Suppressor macrophage (primary cell): ENCODE measurements around the gene METTL22.

Source experiments
- DNase-seq, 4 experiments: peaks; one replicate each; pipeline ENCODE4 v3.0.0-alpha.2; 2020 to 2022

The METTL22 gene

DNA sequence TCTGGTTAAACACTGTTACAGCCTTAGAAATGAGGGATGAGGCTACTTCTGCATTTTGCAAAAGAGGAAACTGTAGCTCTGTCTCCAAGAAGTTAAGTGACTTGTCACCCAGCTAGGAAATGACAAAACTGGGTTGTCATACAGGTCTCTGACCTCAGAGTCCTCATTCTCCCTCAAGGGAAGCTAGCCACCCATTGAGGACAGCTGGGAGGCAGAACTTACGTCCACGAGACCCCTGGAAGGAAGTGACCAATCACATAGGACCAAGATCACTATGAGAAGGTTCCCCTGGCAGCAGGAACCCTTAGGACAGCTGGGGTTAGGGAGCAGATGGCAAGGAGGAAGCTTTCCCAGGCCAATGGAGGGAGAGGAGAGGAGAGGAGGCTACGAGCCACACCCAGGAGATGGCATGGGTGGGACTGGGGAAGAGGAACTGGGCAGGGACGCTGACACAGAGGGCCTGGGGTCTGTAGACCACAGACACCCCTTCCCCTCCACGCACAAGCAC lies 11.2 kb downstream of the METTL22 start:
- peak; percentile 93 to 99 (median 96) for DNase-seq

DNA sequence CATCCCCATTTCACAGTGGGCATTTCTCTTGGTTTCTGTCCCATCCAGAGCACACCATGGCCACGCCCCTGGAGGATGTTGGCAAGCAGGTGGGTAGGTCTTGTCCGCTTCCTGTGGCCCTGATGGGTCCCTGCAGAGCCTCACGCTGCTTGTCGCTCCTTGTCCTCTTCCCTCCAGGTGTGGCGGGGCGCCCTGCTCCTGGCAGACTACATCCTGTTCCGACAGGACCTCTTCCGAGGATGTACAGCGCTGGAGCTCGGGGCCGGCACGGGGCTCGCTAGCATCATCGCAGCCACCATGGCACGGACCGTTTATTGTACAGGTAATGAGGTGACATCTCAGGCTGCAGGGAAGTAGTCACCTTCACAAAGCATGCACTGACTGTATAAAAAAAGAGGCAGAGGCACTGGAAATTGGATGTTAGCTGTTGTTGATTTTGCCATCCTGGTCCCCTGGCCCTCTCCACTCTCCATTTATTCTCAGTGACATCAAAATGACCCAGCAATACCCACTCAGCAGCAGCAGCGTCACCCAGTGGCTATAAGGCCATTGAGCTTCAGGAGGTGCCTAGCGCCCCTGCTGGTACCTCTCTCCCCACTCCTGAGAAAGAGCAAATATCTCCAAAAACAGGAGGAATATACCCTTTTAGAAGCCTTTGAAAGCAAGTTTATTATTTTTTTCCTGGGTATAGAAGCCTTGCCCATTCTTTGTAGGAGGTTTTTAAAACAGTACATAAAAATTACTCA lies 13.7 kb downstream of the METTL22 start:
- no peak for DNase-seq

DNA sequence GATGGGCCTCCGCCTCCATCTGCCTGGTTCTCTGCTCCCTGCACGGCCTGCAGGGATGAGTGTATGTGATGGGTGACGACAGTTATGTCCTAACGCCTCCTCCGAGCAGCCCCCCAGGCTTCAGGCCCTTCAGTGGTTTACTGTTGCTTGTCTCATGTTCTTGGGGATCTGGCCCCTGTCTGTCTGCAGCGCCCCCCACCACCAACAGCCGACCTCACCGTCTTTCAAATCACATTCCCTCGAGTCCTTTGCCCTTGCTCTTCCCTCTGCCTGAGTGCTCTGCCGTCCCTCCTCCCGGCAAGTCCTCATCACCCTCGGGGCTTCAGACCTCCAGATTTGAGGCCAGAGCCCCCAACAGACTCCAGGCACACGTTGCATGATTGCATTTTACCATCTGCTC lies 18.2 kb downstream of the METTL22 start:
- DNase-seq = no peak

DNA sequence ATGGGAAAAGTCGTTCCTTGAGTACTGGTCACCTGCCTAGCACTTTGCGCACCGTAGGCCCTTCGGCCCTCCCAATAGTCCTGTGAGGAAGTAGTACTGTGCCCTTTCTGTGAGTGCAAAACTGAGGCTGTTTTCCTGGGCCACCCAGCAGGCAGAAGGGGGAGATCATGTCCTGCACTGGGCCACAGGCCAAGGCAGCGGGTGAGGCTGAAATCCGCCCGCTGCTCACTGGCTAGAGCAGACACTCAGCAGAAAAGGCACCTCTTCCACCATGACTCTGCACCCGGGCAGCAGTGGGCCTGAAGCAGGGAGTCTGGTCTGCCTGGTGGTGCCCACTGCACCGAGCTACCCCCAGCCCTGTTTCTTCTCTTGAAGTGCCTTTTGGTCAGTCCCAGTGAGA lies 20.2 kb downstream of the METTL22 start:
- no peak for DNase-seq

DNA sequence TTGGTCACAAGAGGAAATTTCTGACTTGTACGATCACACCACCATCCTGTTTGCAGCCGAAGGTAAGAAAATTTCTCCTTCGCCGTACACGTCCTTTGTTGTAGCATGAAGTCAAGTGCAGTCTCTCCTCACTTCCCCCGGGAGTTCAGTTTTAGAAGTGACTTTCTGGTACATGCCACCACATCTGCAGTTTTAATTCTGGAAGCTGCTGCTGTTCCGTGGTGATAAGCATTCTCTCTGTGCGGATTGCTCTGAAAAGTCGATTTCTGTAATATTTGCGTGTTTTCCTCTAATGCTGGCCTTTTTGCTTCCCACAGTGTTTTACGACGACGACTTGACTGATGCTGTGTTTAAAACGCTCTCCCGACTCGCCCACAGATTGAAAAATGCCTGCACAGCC lies 20.6 kb downstream of the METTL22 start:
- DNase-seq = peak in 1 of 4 experiments; percentile 35

DNA sequence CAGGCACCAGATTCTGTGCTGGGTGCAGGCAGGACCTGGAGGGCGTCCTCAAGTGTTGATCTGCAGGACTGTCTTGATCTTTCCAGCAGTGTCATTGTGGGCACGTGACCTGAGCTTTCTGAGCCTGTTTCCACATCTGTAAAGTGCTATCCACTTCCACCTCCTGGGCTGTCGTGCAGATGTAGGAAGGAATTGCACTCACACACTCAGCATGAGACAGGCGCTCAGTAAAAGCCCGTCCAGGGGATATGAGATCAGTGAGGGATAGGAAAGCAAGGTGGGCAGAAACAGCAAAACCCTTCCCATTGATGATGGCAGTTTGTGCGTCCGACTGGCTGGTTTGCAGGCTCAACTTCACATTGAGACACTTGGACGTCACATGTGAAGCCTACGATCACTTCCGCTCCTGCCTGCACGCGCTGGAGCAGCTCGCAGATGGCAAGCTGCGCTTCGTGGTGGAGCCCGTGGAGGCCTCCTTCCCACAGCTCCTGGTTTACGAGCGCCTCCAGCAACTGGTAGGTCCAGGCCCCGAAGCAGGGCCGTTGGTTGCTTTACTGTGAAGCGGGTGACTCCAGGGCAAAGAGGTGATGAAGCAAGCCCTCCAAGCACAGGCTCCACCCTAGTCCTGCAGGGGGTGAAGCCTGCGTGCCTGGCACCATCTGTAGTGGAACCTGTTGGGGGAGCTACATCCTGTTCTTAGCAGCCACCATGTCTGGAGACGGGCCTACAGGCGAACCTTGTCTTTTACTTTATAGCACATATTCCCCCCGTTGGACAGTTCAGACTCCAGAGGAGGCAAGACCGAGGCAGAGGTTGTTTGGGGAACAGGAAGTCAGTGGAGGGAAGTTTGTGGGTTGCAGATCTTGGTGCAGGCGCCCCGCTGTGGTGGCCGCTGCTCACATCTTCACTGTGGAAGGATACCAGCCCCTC lies 23.0 kb downstream of the METTL22 start:
- peak; percentile 84 to 92 (median 90) for DNase-seq

DNA sequence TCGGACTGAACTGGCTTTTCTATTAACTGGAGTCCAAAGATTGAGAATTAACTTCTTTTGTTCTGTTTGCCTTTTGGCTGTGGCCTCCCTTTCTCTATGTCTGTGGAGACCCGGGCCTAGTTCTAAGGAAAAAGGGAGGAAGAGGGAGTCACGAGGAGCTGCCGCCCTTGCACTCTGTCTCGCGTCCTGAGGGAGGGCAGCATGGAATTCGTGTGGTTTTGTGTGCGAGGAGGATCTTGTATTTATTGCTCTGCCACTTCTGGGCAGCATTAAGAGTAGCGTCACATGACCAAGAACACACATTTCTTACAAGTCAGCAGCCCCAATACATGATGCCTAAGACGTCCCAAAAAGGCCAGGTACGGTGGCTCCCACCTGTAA lies 23.6 kb downstream of the METTL22 start:
- DNase-seq = peak in 2 of 4 experiments; percentile 64 to 75

DNA sequence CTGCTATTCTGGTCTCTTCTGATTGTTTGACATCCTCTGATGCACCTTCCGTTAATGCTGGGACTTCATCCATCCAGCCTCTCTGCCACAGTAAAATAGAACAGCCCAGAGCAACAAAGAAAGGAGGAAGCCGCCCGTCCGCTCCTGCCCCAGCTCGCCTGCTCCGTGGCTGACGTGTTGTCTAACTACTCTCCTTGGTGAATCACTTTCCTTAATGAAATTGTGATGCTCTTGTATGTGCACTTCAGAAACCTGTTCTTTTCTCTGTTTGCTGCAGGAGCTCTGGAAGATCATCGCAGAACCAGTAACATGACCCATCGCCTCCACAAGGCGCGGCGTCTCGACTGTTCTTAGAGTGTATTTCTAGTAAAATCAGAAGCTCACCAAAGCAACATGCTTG lies 24.3 kb downstream of the METTL22 start:
- DNase-seq = no peak

DNA sequence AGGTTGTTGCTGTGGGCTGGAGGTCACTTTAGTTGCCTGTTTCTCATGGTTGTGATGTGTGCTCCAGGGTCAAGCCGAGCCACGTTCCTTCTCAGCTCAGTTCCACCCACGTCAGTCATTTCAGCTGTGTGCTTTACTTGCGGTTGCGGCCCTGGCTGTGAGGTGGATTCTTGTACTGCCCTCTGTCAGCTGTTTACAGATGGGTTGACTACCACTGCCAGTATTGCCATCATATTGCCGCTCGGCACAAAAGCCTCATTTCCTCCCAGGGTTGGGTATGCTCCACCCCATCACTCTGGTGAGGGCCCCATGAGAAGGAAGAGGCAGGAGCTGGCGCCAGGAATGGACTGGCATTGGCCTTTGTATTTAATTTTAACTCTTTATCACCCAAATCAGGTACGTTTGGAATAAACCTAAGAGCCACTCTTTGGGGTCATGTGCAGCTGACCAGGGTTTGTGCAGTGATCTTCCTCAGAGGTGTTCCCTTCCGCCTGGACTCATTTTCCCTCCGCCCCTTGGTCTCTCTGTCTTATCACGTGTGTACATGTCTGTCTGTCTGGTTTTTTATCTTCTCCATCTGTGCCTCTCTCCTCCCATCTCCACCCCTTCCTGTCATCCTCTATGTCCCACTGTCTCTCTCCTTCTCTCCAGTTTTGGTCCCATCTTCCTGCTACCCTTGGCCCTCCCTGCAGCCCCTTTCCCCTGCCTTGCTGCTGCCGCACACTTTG lies 25.0 kb downstream of the METTL22 start:
- no peak for DNase-seq

DNA sequence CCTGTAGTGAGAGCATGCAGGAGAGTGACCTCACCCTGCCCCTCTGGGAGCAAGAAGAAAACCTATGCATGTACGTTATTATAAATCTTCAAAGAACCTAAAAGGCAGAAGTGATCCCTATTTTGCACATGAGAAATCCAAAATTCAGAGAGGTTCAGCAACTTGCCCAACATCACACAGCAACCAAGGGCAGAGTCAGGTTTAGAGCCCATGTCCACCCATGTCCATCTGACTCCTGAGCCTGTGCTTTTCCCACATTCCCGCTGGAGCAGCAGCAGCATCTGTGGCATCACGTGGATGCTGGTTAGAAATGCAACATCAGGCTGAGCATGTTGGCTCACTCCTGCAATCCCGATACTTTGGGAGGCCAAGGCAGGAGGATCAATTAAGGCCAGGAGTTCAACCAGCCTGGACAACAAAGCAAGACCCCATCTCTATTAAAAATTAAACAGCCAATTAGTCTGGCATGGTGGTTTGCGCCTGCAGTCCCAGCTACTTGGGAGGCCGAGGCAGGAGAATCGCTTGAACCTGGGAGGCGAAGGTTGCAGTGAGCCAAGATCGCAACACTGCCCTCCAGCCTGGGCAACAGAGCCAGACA lies 26.3 kb downstream of the METTL22 start:
- DNase-seq = no peak

DNA sequence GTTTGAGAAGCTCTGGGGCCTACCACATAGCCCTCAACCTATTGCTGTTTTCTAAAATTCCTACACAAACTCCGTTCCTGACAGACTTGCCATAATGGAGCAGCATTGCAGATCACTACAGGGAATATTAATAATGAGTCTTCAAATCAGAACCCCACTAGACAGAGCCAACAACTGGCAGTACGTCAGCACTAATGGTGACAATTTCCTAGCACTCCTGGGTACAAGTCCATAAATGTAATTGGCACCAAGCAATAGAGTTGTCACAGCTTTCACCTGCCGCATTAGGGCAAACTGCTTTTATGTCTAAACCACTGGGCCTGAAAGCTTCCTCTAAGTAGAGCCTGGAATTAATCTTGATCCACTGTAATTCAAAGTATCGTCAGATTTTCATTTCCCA lies 27.4 kb downstream of the METTL22 start:
- no peak for DNase-seq

DNA sequence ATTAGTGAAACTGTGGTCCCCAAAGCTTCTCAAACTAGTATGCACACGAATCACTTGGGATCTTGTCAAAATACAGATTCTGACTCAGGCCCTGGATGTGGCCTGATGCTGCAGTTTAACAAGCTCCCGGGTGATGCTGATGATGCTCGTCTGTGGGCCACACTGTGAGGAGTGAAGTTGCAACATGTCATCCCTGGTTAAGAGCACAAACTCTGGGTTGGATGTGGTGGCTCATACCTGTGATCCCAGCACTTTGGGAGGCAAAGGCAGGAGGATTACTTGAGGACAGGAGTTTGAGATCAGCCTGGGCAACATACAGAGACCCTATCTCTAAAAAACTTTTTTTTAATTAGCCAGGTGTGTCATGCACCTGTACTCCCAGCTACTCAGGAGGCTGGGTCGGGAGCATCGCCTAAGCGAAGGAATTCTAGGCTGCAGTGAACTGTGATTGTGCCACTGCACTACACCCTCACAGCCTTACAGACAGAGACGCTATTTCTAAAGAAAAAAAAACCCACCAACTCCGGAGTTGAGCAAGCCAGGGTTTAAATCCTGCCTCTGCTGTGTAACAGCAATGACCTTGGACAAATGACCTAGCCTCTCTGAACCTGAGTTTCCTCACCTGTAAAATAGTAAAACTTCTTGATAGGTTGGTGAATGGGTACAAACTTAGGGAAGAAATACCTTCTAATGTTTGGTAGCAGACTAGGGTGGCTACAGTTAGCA lies 28.5 kb downstream of the METTL22 start:
- DNase-seq = no peak

DNA sequence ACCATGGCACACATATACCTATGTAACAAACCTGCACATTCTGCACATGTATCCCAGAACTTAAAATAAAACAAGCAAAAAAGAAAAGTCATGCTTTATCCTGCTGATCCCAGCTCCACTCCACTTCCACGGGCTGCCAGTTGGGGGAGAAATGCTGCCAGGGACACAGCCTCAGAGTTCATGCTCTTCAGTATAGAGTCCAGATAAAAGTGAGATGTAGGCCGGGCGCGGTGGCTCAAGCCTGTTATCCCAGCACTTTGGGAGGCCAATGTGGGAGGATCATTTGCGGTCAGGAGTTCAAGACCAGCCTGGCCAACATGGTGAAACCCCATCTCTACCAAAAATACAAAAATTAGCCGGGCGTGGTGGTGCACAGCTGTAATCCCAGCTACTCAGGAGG lies 30.5 kb downstream of the METTL22 start:
- peak in 1 of 4 experiments; percentile 29 for DNase-seq

DNA sequence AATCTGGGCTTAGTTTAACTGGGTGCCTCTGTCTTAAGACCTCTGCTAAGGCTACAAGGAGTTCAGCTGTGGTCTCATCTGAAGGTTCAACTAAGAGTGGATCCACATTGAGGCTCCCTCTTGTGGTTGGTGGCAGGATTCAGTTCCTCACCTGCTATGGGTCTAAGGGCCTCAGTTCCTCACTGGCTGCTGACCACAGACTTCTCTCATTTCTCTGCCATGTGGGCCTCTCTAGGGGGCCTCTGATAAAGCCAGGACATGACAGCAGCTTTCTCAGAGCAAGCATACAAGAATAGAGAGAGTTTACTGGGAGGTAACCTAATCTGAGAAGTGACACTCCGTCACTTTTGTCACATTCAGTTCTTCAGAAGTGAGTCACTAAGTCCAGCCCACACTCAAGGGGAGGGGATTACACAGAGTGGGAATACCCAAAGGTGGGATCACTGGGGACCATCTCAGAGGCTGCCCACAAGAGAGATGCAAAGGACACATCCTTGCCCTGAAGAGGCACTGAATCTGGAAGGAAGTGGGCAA lies 33.8 kb downstream of the METTL22 start:
- peak; percentile 50 to 80 (median 64) for DNase-seq

DNA sequence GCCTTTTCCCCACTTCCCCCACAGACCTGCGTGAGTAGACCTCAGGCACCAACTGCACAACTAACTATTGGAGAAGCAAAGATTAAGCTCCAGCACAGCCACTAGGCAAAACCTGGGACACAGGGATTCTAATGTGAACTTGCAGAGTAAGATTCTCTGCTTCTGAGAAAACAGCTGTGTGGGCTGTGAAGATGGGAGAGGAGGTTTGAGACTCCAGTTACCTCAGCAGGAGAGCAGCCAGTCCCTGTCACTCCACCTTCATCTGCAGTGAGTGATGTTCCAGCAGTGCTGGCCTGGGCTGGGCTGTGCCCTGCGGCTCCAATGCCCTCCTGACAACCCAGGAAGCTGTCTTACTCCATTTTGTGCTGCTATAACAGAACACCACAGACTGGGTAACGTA lies 34.9 kb downstream of the METTL22 start:
- DNase-seq = no peak

DNA sequence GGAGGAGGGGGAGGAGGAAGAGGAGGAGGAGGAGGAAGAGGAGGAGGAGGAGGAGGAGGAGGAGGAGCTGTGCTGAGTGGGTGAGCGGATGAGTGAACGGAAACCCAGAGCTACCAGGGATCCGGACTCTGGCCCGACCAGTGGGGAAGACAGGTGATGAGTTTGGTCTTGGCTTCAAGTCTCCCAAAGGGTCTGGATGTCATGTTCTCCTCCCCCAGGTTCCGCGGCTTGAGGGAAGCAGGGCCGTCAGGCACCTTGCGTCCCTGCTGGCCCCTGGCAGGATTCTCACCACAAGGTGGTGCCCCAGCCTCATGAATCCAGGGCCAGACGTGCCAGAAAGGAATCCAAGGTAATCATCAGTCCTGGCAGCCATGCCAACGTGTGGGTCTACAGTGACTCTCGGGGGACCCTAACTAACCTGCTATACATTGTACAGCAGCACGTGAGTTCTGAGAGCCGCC lies 39.4 kb downstream of the METTL22 start:
- DNase-seq = peak; percentile 34 to 69 (median 47)

DNA sequence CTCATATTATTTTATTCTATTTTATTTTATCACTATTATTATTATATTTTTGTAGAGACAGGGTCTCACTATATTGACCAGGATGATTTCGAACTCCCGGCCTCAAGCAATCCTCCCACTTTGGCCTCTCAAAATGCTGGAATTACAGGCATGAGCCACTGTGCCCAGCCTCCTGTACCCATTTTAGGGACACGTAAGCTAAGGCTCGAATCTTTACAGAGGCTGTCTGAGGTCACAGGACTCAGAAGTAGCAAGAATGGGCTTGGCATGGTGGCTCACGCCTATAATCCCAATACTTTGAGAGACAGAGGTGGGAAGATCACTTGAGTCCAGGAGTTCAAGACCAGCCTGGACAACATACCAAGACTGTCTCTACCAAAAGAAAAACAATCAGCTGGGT lies 40.2 kb downstream of the METTL22 start:
- no peak for DNase-seq

DNA sequence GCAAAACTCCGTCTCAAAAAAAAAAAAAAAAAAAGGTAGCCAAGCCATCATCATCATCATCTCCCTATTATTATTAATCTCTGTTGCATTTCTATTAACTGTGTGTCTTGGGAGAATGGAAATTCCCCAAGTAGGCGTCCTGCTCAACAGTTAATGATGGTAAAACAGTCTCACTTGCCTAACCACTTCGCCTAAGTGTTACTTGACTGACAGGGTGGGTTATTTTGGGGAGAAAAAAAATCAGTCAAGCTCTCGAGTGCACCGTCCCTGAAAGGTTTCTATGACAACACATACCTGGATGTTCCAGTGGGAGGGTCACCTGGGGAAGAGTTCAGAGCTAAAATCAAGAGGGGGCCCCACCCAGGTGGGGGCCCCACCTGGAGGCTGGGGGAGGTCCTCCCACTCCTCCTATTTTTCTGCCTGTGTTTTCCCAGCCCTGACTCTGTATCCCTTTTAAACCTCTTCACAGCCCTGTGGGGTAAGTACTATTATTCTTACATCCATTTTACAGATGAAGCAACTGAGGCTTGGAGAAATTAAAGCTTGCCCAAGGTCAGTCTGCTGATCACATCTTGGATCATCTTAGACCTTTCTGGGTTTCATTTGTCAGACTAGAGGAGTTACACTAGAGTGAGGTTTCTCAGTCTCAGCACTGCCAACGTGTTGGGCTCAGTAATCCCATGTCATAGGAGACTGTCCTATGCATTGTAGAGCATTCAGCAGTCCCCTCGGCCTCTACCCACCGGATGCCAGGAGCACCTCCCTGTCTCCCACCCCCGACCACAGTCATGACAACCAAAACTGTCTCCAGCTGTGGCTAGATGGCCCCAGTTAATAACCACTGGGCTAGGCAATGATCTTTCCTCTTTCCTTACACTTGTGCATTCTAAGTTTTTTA lies 41.9 kb downstream of the METTL22 start:
- no peak for DNase-seq

DNA sequence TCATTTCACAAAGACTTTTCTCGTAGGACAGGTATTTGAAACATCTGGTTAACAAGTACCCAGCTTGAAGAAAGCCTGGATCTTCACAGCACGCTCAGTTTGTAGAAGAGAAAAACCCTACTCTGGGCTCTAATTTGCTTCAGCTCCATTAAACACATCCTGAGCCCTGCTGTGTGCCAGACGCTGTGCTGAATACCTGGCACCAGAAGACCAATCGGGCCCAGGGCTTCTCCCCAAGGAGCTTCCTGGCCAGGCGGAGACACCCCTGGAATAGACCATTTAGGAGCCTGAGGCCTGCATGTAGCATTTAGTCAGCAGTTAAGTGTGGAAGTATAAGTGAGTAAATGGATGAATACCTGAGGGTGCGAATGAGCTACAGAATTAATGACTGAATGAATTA lies 44.0 kb downstream of the METTL22 start:
- no peak for DNase-seq

DNA sequence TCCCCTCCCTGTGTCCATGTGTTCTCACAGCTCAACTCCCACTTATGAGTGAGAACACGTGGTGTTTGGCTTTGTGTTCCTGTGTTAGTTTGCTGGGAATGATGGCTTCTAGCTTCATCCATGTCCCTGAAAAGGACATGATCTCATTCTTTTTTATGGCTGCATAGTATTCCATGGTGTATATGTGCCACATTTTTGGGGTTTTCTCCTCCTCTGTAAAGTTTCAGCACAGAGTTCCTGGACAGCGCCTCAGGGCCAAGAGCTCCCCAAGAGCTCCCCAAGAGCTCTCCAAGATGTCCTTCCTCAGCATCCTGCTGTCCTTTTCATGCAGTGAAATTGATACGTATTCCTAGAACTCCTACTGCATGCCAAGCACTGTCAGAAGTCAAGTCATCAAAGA lies 46.0 kb downstream of the METTL22 start:
- no peak for DNase-seq
